HFFc6 (cell line): ENCODE measurements around the gene ZBTB17. TPM values are rescaled to one million over a fixed set of nuclear protein-coding genes. Genes with fewer than 3 reads are reported as not detected.

Experiments used
- DNase-seq: peaks from one replicate; pipeline ENCODE4 v3.0.0-alpha.2; 2018
- H3K27ac Mint-ChIP-seq: 2 replicates; pipeline ENCODE4 v1.8.0; 2020; ENCODE audit warnings: mild to moderate bottlenecking, mixed read lengths
- H3K27me3 Mint-ChIP-seq: 2 replicates; pipeline ENCODE4 v1.8.0; 2021; ENCODE audit warnings: mild to moderate bottlenecking, moderate library complexity, mixed read lengths; ENCODE audit not compliant: insufficient read depth
- H3K36me3 Mint-ChIP-seq: 2 replicates; pipeline ENCODE4 v1.8.0; 2021; ENCODE audit warnings: low read depth, mixed read lengths
- H3K4me1 Mint-ChIP-seq: 2 replicates; pipeline ENCODE4 v1.8.0; 2020; ENCODE audit warnings: low read depth, mixed read lengths
- H3K4me3 Mint-ChIP-seq: 2 replicates; pipeline ENCODE4 v1.8.0; 2020; ENCODE audit warnings: mild to moderate bottlenecking, moderate library complexity, mixed read lengths
- H3K9me3 Mint-ChIP-seq: 2 replicates; pipeline ENCODE4 v1.8.0; 2020; ENCODE audit warnings: mild to moderate bottlenecking, mixed read lengths
- CTCF ChIP-seq: fragments of 200-600 bp; sonication (generic); IDR thresholded peaks from 2 replicates; pipeline ENCODE4 v1.5.0; 2021; ENCODE audit warnings: antibody characterized with exemption, mild to moderate bottlenecking
- total RNA-seq, 6 experiments: library from RNA; stranded (reverse); fragmentation: NEBNext Ultra II Directional; extraction: Animal tissue kit (Norgen Biotek cat#: 25700); gene quantifications; 2 replicates in 1 of 6; 3 replicates in 5 of 6; pipeline ENCODE4 v1.2.3, GENCODE V29; 2021

Gene ZBTB17
- total RNA-seq, 6 experiments from 2014 or later = 22.5 to 25.4 (median 24.1) TPM

GRCh38 chr1:15936025-15936424, 39.9 kb downstream of the ZBTB17 start:
- peaks cover 57% of the 10 kb centered on the region for H3K36me3 Mint-ChIP-seq
- H3K27me3 Mint-ChIP-seq = peaks cover 16% of the 10 kb centered on the region
- H3K27ac Mint-ChIP-seq = no peak overlapping the region
- peaks cover 32% of the 10 kb centered on the region for H3K4me1 Mint-ChIP-seq
- H3K9me3 Mint-ChIP-seq = no peaks in the 10 kb centered on the region
- TF ChIP-seq CTCF = no peak
- no peak overlapping the region for H3K4me3 Mint-ChIP-seq
- DNase-seq = no peak

- Mint-ChIP-seq H3K9me3 (no peaks in the 10 kb centered on the region), H3K27me3 (peaks cover 16% of the 10 kb centered on the region), H3K4me3 (no peak overlapping the region), H3K4me1 (peaks cover 28% of the 10 kb centered on the region), H3K36me3 (peaks cover 62% of the 10 kb centered on the region), H3K27ac (peak overlapping the region; percentile 1; the same call in 1 of the 2 replicates)
- no peak for DNase-seq
- no peak for TF ChIP-seq CTCF
Observed at GRCh38 chr1:15935056-15935950, 40.6 kb downstream of the ZBTB17 start.

- Mint-ChIP-seq H3K27me3 (peaks cover 16% of the 10 kb centered on the region), H3K4me3 (no peak overlapping the region), H3K27ac (no peak overlapping the region), H3K9me3 (no peaks in the 10 kb centered on the region), H3K36me3 (peaks cover 63% of the 10 kb centered on the region), H3K4me1 (peaks cover 20% of the 10 kb centered on the region)
- no peak for DNase-seq
- TF ChIP-seq CTCF = no peak
Observed at GRCh38 chr1:15934211-15935055, 41.5 kb downstream of the ZBTB17 start.

DNA sequence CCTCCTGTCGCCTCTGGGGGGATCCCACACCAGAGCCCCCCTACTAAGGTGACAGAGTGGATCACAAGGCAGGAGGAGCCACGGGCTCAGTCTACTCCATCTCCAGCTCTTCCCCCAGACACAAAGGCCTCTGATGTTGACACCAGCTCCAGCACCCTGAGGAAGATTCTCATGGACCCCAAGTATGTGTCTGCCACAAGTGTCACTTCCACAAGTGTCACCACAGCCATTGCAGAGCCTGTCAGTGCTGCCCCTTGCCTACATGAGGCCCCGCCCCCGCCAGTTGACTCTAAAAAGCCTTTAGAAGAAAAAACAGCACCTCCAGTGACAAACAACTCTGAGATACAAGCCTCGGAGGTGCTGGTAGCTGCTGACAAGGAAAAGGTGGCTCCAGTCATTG, 42.2 kb downstream of the ZBTB17 start:
- no peak overlapping the region for H3K27ac Mint-ChIP-seq
- no peaks in the 10 kb centered on the region for H3K9me3 Mint-ChIP-seq
- DNase-seq = no peak
- no peak overlapping the region for H3K4me3 Mint-ChIP-seq
- TF ChIP-seq CTCF = no peak
- peaks cover 66% of the 10 kb centered on the region for H3K36me3 Mint-ChIP-seq
- peaks cover 12% of the 10 kb centered on the region for H3K4me1 Mint-ChIP-seq
- peaks cover 14% of the 10 kb centered on the region for H3K27me3 Mint-ChIP-seq

- Mint-ChIP-seq H3K4me3 (no peak overlapping the region), H3K27ac (no peak overlapping the region), H3K4me1 (peaks cover 6% of the 10 kb centered on the region), H3K36me3 (peaks cover 73% of the 10 kb centered on the region), H3K9me3 (no peaks in the 10 kb centered on the region), H3K27me3 (peaks cover 10% of the 10 kb centered on the region)
- no peak for DNase-seq
- no peak for TF ChIP-seq CTCF
Observed at GRCh38 chr1:15932612-15933011, 43.3 kb downstream of the ZBTB17 start.
